Pulmonary artery endothelial cell (primary cell): ENCODE data around the gene MPC1. TPM values are rescaled to one million over a fixed set of nuclear protein-coding genes. Genes with fewer than 3 reads are reported as not detected.
"Not testable (repeated sequence)": the region's sequence is repeated elsewhere in the genome, so short reads cannot be mapped to it uniquely, and the experiment has no call there.

ENCODE experiments used
- DNase-seq: peaks from one replicate; pipeline ENCODE4 v3.0.0-alpha.2; 2011; ENCODE audit warnings: low read depth, low spot score
- total RNA-seq: library from RNA; depleted of rRNA; stranded (reverse); fragments of >200 nt; gene quantifications from 2 replicates; pipeline ENCODE4 v1.2.3, GENCODE V29; 2014

Gene MPC1
- total RNA-seq, 1 donor from 2014 or later, result 21.7 TPM

DNA sequence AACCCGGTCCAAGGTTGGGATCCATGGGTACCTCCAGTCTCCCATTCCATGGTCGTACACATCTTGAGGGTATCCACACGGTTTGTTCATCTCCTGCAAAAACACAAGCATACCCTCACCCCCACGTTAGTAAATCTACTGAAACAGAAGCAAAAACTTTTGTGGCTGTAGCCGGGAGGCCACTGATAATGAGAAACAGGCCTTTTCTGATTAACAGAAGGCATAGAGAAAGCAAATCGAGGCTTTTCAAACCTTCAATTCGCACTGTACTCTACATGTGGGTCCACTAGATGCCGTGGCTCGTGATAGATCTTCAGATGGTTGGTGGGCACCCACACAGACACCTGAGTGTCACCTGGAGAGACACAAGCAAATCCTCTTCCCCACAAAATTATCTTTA lies 37.1 kb downstream of the MPC1 start:
- not testable (repeated sequence) for DNase-seq

DNA sequence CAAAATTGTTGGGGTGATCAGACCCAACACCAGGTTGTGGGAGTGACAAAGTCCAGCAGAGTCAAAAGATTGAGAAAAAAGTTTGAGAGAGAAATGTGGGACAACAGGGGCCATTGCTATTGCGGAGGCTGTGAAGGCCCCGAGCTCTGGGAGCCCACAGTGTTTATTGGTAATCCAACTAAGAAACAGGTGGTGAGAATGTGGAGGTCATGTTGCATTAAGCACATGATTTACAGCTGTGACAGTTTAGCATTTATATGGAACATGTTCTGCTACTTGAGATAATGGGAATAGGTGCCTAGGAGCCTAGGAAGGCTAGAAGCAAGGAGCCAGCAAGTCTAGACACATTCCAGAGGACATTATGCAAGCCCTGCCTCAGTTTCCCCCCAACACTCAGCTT lies 37.8 kb downstream of the MPC1 start:
- DNase-seq, result not testable (repeated sequence)

DNA sequence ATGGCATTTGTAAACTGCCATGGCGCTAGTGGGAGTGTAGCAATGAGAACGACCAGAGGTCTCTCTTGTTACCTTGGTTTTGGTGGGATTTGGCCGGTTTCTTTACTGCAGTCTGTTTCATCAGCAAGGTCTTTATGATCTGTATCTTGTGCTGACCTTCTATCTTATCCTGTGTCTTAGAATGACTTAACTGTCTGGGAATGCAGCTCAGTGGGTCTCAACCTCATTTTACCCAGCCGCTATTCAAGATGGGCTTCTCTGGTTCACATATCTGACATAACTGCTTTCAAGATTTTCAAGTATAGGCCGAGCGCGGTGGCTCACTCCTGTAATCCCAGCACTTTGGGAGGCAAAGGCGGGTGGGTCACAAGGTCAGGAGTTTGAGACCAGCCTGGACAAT lies 38.5 kb downstream of the MPC1 start:
- no peak for DNase-seq

DNA sequence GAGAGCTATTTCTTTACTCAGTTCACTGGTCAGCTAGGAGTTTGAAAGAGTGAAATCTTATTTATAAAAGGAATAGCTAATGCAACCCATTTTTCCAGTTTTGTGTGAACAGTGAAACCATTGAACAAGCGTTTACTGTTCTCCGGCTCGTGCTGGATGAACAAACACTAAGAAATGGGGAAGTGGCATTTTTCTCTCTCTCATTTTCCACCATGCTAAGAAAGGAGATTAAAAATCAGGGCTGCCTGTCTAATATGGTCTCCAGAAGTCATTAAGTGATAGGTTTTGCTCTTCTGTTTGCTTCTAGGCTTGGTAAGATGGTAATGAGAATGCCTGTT lies 39.6 kb downstream of the MPC1 start:
- DNase-seq, result no peak

DNA sequence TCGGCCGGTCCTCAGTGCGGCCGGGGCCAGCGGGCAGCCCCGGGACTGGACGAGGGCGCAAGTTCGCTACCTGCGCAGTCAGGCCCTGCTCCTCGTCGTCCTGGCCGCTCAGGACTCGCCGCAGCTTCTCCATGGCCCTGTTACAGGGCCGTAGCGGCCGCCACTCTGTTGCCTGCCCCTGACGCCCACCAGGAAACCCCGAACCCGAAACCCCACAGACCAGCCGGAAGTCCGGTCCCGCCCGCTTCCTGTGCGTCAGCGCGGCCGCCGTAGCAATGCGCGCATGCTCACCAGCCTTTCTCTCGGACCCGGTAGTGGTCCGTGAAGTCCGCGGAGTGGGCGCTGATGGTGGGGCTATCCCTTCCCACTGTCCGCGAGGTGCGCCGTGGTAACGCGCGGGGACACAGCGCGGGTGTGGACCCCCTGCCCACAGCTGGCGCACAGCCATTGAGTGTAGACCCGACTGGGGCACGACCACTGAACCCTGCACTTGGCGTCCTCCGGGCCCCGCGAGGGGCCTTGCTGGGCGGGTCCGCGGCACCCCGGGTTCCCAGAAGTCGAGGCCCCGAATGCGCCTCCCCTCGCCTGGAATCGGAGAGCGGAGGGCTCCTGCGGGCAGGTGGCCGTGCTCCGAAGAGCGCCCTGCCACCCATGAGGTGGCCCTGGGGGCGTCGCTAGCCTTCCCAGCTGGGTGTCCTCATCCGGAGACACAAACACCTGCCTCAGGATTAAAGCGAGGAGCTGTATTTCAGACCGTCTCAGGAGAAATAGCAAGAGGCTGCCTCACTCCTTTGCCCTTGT lies 40.2 kb downstream of the MPC1 start, which contains the start of gene SFT2D1:
TSS of gene SFT2D1 (minus strand) at position 197 of the 801 bp plus-strand sequence. CDS start at position 133, 64 bp downstream.
- peak; percentile 60 for DNase-seq

DNA sequence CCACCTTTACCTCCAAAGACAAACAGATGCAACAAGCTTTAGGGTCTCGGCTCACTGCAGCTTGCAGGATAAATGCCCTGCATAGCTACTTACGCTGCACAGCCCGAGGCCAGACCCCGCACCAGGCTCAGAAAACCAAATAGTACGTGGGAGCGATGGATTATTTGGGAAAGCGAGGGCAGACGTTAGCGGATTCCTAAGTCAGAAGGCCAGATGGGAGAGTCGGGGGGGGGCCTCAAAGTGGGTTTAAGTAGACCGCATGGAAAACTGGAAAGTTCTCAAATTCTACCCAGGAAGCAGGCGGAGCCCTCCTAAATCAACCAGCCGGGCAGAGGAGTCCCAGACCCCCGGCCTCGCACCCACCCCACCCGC lies 40.8 kb downstream of the MPC1 start:
- DNase-seq, result no peak

DNA sequence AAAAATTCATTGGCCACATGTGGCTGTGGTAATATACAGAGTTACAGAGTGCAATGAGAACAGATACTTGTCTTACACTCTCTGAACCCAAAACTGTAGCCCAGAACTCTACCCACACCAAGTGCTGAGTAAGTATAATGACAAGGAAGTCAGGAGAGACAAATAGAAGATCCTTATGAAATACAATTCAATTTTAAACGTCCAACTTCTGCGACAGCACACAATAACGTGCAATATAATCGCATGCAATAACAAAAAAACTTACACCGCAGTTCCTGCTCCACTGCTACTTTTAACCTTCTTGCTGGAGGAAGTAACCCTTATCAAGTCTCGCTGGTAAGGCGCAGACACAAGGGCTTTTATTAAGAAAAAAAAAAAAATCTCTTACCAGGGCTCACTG lies 41.3 kb downstream of the MPC1 start:
- no peak for DNase-seq

DNA sequence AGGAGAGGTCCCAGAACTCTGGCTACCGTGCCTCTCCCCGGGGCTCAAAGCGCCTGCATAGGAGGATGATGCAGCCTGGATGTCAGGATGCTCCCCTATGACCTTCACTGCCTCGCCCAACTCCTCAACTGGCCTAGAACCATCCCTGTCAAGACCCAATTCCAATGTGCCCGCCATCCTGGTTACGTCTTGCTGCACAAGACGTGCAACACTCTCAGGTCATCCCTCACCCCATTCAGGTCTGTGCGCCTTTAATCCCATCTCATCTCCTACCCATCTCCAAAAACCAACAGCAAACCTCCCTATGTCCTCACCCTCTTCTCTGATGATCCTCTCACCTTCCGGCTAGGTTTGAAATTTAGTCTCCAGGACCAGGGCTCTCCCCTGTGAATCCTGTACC lies 43.9 kb downstream of the MPC1 start:
- DNase-seq, result no peak

DNA sequence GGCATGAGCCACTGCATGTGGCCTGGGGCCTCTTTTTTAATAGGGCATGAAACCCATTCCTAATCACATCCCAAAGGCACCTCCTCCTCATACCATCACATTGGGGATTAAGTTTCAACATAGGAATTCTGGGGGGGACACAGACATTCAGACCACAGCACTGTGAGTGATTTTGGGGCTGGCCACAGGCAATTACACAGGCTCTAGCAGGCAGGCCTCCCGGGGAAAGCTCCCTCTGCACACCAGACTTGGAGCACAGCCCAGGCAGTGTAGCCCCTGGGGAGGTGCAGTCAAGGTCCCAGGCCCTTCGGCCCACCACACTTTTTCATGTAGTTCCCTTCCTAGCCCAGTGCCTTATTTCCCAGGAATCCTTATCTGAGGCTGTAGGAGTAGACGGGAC lies 45.9 kb downstream of the MPC1 start:
- DNase-seq, result no peak

DNA sequence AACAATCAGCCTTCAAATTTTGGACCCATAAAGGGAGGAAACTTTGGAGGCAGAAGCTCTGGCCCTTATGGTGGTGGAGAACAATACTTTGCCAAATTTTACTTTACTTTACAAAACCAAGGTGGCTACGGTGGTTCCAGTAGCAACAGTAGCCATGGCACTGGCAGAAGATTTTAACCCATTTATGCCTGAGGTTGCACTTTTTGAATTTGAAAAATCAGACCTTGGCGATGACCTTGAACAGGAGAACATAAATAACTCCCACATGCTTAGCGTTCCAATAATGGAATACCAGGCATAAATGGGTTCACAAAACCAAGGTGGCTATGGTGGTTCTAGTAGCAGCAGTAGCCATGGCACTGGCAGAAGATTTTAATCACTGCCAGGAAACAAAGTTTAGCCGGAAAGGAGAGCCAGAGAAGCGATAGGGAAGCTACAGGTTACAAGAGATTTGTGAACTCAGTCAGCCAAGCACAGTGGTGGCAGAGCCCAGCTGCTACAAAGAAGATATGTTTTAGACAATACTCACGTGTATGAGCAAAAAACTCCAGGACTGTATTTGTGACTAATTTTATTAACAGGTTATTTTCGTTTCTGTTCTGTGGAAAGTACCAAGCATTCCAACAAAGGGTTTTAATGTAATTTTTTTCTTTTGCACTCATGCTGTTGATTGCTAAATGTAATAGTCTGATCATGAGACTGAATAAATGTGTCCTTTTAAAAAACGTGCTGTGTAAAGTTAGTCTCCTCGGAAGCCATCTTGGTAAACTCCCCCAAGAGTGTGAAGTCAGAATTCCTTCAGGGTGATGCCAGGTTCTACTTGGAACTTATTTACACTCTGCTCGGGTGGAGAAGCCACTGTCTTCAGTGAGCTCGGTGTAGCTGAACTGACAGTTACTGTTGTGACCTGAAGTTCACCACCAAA lies 47.1 kb downstream of the MPC1 start:
- no peak for DNase-seq

DNA sequence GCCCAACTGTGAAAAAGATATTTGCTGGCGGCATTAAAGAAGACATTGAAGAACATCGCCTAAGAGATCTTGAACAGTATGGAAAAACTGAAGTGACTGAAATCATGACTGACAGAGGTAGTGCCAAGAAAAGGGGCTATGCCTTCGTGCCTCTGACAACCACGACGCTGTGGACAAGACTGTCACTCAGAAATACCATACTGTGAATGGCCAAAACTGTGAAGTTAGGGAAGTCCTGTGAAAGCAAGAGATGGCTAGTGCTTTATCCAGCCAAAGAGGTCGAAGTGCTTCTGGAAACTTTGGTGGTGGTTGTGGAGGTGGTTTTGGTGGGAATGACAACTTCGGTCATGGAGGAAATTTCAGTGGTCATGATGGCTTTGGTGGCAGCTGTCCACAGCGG lies 47.9 kb downstream of the MPC1 start:
- DNase-seq, result no peak

DNA sequence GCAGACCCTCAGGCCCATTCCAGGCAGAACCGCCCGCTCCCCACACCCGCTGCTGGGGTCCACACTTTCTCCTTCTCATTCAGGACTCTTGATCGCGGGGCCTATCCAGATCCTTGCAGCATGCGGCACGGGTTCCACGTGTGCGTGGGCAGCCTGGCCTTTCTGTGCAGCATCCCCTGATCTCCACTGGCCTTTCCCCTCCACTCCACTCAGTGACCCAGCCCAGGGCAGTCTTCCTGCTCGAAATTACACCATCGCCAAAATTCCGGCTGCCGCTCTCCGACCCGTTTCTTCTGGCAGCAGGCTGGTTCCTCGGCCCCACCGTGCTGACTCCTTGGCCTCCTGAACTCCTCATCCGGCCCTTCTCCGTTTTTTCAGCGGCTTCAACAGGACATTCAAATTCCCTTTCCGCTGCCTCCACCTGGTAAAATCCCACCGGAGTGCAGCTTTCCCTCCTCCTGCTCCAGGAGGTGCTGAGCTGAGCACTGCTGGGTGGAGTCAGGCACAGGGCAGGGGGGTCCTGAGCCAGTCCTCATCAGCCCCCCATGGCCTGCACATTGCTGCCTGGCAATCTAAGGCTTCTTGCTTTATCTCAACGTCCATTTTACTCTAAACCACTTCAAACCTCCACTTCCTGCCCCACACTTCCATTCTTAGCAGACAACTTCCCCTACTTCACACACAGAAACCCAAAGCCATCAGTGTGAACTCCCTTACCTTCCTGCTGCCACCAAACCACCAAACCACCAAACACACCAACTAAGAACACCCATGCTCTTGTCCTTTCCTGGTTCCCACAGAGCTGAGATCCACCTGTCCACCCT lies 49.4 kb downstream of the MPC1 start:
- DNase-seq, result no peak

DNA sequence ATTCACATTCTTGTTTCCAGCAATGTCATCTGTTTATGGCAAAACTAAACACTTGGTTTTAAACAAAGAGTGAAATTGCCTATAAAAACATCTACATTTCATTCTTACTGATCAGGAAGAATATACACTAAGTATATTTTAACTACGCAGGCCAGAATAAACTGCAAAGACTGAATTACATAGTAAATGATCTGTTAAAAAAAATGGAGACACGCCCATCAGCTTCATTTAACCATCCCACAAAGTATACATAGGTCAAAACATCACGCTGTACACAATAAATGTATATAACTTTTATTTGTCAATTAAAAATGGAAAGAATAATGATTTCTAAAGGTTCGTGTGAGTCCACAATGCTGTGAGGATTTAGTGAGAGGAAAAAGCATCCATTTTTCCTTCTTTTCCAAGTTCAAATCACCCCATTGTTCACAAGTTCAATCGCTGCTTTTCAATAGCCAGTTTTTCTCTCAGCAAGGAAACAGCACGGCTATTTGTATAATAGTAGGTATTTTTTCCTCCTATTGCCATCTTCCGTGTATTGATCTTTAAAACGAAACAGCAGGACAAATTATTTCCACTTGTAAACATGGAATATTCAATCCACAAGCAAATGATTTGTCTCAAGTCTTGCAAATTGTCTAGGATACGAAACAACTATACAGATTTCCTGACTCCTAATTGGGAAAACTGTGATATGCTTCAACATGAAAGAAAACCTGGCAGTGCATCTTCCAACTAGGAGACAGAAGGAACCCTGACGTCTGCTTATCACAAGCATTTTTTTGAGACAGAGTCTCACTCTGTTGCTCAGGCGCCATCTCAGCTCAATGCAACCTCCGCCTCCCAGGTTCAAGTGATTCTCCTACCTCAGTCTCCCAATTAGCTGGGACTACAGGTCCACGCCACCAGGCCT lies 51.0 kb downstream of the MPC1 start:
- DNase-seq, result no peak

DNA sequence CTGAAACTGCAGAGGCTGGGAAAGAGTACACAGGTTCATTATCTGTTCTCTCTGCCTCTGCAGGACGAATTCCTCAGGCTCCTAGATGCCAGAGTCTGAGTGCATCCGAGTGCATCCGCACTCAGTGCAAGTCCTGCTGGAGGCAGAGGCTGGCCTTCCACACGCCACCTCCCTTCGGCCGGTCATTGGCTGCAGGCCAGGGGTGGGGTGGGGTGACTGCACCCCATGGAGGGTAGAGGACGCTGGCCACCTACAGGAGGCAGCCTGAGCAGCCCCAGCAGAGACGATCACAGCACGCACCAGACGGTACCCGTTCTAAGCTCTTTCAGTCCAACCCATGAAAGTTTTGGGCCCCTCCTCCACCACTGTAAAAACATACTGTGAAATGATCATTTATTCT lies 52.1 kb downstream of the MPC1 start:
- DNase-seq, result no peak

DNA sequence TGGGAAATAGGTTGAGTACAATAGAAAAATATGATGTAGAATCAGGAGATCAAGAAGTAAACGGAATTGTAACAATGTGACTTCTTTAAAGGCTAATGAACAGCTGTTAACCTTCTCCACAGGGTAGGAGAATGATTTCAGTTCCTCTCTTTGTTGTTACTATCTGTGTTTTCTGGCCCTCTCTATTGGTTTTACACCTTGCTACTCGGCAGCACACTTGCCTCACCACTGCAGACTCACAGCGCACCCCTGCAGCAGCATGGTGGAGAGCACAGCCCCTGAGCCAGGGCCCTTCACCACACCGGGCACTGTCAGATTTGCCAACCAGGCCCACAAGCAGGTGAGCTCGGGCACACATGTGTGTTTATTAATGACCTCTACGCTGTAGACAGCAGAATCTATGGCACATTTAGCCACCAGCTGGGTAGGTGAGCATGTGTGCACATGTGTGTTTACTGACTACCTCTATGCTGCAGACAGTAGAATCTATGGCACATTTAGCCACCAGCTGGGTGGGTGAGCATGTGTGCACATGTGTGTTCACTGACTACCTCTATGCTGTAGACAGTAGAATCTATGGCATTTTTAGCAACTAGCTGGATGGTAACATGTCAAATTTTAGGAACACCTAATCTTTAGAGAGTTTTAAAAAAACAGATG lies 57.2 kb downstream of the MPC1 start:
- no peak for DNase-seq

DNA sequence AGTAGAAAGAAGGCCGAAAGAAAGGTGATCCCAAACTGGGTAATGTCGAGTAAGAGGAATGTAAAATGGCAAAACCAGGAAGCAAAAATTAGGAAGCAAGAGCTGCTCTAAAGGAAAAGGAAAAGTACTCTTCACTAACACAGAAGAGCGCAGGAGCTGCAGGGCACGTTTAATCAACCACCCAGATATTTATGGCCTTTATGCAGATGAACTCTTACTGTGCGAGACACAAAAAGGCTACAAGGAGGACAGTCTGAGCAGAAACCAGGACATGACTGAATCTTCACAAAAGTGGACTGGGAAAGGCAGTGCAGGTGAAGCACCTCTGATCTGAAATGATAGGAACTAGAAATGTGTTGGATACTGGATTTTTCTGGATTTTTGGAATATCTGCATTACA lies 59.3 kb downstream of the MPC1 start:
- no peak for DNase-seq

DNA sequence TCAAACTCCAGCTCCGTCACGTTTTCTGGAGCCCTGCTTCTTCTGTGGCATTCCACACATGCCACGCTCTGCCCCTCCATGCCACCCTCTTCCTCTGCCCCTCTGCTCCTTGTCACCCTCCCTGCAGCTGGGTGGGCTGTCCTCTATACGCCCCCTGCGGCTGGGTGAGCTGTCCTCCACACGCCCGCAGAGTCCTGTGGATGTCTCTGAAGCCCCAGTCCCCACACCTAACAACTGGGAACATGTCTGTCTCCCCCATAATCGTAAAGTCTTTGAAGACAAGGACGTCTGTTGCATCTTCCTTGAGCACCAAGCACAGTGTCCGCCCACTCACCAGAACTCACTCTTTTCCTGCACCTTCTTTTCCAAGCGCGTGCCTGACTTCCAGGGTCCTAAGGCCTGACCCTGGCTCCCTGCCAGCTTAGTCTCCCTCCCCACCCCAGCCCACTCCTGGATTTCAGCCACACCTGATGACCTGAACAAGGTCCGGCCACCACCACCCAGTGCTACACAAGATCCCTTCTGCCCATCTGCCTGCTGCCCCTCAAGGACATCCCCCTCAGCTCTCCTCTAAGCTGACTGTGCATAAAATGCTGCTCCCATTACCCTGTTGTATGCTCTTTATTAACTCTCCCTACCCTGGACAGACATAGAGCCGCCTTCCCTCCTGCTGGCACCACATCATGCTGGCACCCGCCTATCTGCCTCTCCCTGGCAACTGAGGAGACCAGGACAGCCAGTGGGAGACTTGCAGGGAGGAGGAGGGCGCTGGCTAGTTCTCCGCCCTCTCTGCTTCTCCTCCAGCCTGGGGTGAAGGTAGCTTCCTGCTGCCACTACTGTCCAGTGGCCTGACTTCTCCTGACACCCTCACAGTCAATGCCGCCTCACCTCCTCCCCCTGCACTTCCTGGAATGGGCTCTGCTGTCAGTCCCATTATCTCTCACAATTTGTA lies 63.8 kb downstream of the MPC1 start:
- no peak for DNase-seq

DNA sequence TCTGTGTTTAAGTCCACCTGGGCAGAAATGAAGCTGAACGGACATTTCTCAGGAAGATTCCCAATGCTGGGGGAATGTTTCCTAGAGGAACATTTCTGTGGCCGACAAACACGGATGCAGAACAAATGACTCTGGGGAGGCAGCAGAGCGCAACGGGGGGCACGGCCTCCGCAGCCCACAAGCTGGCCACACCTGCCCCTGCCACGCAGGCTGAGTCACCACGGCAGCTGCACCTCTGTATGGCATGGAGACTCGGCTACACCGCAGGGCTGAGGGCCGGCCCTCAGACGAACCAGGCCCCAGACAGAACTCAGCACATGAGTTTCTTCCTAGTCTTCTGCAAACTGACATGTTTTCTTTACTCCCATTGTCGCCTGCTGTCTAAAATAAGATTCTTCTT lies 64.5 kb downstream of the MPC1 start:
- DNase-seq, result no peak
